ENCODE measurements around the gene GBA3.

The GBA3 gene

DNA sequence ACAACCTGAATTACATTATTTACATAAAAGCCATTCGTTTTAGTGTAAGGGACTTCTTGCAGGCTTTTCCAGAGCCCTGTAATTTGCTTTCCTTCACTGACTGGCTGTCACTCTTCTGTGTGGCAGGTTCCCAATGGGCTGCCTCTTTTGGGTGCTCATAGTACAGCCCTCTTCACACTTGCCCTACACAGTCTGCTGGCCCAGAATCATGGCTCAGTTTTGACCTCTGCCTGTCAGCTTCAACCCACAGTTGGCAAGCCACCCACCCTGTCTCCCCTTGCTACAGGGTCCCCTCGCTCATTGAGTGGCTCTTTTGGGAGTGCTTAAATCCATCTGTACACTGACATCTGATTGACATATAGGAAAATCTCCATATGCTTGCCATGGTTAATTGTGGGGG is 97.9 kb downstream of the GBA3 start:
- no peak overlapping the region for H3K27ac ChIP-seq
- no peak for TF ChIP-seq ZFX (IDR thresholded peaks at IDR 0.05)
- TF ChIP-seq, protein P1, sequence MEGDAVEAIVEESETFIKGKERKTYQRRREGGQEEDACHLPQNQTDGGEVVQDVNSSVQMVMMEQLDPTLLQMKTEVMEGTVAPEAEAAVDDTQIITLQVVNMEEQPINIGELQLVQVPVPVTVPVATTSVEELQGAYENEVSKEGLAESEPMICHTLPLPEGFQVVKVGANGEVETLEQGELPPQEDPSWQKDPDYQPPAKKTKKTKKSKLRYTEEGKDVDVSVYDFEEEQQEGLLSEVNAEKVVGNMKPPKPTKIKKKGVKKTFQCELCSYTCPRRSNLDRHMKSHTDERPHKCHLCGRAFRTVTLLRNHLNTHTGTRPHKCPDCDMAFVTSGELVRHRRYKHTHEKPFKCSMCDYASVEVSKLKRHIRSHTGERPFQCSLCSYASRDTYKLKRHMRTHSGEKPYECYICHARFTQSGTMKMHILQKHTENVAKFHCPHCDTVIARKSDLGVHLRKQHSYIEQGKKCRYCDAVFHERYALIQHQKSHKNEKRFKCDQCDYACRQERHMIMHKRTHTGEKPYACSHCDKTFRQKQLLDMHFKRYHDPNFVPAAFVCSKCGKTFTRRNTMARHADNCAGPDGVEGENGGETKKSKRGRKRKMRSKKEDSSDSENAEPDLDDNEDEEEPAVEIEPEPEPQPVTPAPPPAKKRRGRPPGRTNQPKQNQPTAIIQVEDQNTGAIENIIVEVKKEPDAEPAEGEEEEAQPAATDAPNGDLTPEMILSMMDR (conservative IDR thresholded peaks at IDR 0.05): no peak

DNA sequence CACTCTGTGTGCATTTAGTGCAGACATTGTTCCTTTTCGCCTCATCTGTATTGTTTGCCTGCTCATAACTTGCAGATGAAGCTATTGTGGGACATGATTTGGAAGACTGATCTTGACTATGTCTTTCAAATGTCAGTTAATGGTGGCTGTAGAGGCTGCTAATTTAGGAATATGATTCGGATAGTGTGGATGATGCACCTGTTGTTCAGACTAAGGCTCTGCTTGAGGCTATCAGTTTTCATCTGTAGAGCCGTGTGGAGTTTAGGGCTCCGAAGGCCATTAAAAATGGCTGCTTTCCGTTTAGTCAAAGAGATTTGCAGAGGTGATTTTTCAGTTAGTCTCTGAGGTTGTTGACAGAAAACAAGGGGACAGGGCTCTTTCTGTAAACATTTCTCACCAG is 102.0 kb downstream of the GBA3 start:
- TF ChIP-seq, protein P1 (conservative IDR thresholded peaks at IDR 0.05): no peak
- TF ChIP-seq ZFX (IDR thresholded peaks at IDR 0.05): no peak

DNA sequence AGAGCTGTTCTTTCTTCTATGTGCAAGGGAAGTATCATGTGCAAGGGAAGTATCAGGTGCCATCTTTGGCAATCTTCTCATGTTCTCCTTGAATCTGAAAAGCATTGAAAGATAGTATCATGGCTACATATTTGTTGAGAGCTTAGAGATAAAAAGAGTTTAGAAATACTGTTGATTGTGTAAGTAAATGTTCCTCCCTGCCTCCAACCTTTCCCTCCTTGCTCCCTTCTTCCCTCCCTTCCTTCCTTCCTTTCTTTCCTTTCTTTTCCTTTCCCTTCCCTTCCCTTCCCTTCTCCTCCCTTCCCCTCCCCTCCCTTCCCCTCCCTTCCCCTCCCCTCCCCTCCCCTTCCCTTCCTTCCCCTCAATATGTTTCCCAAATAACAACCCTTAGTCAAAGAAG is 108.7 kb downstream of the GBA3 start:
- no peak for TF ChIP-seq ZFX (IDR thresholded peaks at IDR 0.05)
- TF ChIP-seq, protein P1 (conservative IDR thresholded peaks at IDR 0.05): no peak
- H3K27ac ChIP-seq: no peak overlapping the region

More for the DNA sequence above, 102.0 kb downstream of the GBA3 start:
- H3K27ac ChIP-seq: no peak overlapping the region

DNA sequence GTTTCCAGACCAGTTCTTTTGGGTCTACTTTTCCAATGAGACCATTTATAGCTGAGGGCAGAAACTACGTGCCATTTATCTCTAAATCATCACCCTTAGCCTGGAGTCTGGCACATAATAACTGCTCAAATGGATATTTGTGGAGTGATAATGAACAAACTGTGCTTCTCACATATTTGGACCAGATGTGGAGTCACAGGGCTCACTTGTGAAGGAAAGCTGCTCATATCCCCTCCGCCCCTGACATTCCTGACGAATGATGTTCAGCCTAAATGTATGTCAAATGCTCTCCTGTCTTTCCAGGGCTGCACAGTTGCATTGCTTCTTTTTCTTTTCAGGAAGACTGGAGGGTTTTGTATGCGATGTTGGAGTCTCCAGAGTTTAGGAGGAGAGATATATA is 110.1 kb downstream of the GBA3 start:
- no peak overlapping the region for H3K27ac ChIP-seq
- TF ChIP-seq ZFX (IDR thresholded peaks at IDR 0.05): no peak
- TF ChIP-seq, protein P1 (conservative IDR thresholded peaks at IDR 0.05): no peak

DNA sequence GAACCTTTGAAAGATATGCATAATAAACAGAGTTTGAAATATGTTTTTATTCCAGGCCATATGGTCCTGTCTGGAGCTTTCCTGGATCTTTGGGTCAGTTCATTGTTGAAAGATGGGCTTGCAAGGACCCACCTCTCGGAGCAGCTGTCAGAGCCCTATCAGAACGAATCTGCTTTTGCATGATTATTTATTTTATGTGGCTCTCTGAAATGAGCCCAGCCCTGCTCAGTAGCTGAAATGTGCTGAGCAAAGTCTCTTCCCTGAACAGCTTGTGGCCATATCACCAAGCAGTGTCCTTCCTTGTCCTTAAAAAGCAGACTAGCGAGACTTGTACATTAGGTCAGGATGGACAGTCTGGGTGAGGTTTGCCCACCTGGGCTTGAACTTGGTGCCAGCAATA is 110.8 kb downstream of the GBA3 start:
- no peak overlapping the region for H3K27ac ChIP-seq
- TF ChIP-seq, protein P1 (conservative IDR thresholded peaks at IDR 0.05): no peak
- TF ChIP-seq ZFX (IDR thresholded peaks at IDR 0.05): no peak

DNA sequence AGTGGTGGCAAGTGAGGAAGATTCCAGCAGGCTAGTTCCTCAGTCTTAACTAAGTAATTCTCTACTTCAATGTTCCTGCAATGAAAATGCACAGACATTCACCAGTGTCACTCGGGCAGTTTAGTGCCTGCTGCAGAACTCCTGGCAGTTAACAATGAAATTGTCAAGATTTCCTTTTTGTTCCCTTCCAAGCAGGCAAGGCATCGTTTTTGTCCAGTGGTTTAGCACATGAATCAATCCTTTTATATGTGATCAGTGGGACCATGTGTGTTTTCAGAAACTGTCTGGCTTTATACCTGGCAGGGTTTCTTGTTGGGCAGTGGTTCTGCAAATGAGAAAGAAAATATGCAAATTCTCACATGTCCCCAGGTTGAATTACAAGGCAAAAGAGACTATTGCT is 122.2 kb downstream of the GBA3 start:
- no peak overlapping the region for H3K27ac ChIP-seq
- no peak for TF ChIP-seq ZFX (IDR thresholded peaks at IDR 0.05)
- TF ChIP-seq, protein P1 (conservative IDR thresholded peaks at IDR 0.05): no peak

DNA sequence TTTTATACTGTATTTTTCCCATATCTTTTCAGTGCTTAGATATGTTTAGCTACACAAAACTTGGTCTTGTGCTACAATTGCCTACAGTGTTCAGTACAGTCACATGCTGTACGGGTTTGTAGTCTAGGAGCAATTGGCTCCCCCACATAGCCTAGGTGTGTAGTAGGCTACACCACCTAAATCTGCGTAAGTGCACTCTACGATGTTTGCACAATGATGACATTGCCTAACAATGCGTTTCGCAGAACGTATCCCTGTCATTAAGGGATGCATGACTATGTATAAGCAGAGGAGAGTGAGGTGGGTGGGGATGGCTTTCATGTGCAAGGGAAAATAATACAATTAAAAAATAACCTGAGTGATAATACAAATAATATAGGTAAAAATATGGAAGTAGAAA is 131.4 kb downstream of the GBA3 start:
- no peak overlapping the region for H3K27ac ChIP-seq
- TF ChIP-seq ZFX (IDR thresholded peaks at IDR 0.05): no peak
- TF ChIP-seq, protein P1 (conservative IDR thresholded peaks at IDR 0.05): no peak

Data from C4-2B (cell line).